ENCODE data around the gene DOK4. TPM values are rescaled to one million over a fixed set of nuclear protein-coding genes. Genes with fewer than 3 reads are reported as not detected.

DOK4 gene
- total and polyA plus RNA-seq, 2 donors (not counting 3 experiments of a cell fraction or from before 2014, with no cell fraction given) = 22.3 to 23.4 TPM

DNA sequence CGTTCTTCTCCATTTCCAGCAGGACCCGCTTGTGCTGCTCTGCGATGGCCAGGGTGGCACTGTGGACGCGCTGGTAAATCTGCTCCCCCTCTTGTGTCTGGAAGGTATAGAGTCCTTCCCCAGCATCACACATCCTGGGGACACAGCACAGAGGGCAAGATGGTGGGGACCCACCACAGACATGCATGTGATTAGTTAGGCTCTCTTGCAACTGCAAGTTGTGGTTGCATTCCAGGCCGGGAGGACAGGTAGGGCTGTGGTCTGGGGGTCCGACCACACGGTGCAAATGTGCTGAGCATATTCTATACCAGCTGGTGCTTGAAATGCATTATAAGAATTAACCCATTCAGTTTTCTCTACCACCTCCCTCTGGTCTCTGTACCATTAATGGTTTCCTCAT is 12.4 kb downstream of the DOK4 start:
- H3K36me3 ChIP-seq (ENCODE audit: control insufficient read depth in 2 of 2, extremely low read depth in 1 of 2, insufficient read depth in 2 of 2, low read length in 2 of 2) = peaks cover 11 to 46% of the 10 kb centered on the region in 2 experiments
- no peaks in the 10 kb centered on the region for H3K9me3 ChIP-seq (replicated peaks; ENCODE audit: control insufficient read depth, insufficient read depth, low read length)
- no peaks in the 10 kb centered on the region for H3K9me1 ChIP-seq (replicated peaks; ENCODE audit: control insufficient read depth, extremely low read depth, insufficient read depth, low read length)
- ChIA-PET POLR2A (no interaction called here), CTCF (interaction anchor here (3.6 to 4.8 kb wide), 2 partner anchors 10 to 47 kb away, joined by 24 to 25 read pairs; partner anchors contain the start of gene POLR2C)
- FAIRE-seq (no peak), DNase-seq (ENCODE audit: low read depth, low spot score) (no peak)
- H3K27ac ChIP-seq (ENCODE audit: insufficient read depth, low read depth, low read length) = no peak overlapping the region
- no peak for TF ChIP-seq POLR2A (IDR thresholded peaks at IDR 0.05; ENCODE audit: low read depth, low read length)
- TF ChIP-seq JUN (IDR thresholded peaks at IDR 0.05; ENCODE audit: borderline replicate concordance, insufficient read depth, insufficient read length, low read depth) = no peak
- no peak for TF ChIP-seq EZH2 (IDR thresholded peaks at IDR 0.05; ENCODE audit: borderline replicate concordance, low read depth, low read length, severe bottlenecking)
- TF ChIP-seq FOS (IDR thresholded peaks at IDR 0.05; ENCODE audit: borderline replicate concordance, insufficient read depth, low read length) = no peak
- TF ChIP-seq MYC (IDR thresholded peaks at IDR 0.05; ENCODE audit: low read depth, low read length) = no peak
- TF ChIP-seq, protein P1, sequence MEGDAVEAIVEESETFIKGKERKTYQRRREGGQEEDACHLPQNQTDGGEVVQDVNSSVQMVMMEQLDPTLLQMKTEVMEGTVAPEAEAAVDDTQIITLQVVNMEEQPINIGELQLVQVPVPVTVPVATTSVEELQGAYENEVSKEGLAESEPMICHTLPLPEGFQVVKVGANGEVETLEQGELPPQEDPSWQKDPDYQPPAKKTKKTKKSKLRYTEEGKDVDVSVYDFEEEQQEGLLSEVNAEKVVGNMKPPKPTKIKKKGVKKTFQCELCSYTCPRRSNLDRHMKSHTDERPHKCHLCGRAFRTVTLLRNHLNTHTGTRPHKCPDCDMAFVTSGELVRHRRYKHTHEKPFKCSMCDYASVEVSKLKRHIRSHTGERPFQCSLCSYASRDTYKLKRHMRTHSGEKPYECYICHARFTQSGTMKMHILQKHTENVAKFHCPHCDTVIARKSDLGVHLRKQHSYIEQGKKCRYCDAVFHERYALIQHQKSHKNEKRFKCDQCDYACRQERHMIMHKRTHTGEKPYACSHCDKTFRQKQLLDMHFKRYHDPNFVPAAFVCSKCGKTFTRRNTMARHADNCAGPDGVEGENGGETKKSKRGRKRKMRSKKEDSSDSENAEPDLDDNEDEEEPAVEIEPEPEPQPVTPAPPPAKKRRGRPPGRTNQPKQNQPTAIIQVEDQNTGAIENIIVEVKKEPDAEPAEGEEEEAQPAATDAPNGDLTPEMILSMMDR (IDR thresholded peaks at IDR 0.05; ENCODE audit: extremely low read depth in 1 of 2, insufficient read depth in 1 of 2, low read depth in 1 of 2, low read length in 2 of 2) = no peak
- TF ChIP-seq, protein P2, sequence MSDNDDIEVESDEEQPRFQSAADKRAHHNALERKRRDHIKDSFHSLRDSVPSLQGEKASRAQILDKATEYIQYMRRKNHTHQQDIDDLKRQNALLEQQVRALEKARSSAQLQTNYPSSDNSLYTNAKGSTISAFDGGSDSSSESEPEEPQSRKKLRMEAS (IDR thresholded peaks at IDR 0.05; ENCODE audit: insufficient read depth, insufficient read length) = no peak
- TF ChIP-seq POLR2AphosphoS5 (IDR thresholded peaks at IDR 0.05; ENCODE audit: insufficient read depth, low read depth, low read length) = no peak
- no peak for TF ChIP-seq GATA2 (IDR thresholded peaks at IDR 0.05; ENCODE audit: insufficient read depth, insufficient read length, low read depth, low read length)
- H4K20me1 ChIP-seq (replicated peaks; ENCODE audit: control insufficient read depth, extremely low read depth, insufficient read depth, low read length) = no peaks in the 10 kb centered on the region
- BruUV-seq (replicated peaks) = no TSS peak
- intact Hi-C loops (cut with micrococcal nuclease) (loop anchor here (10.0 kb wide), 1 partner anchor 171 kb away; no protein-coding TSS in a partner anchor), dilution Hi-C loops (cut with MboI; ENCODE audit: extremely low pct_ligation_motif_present, low sequenced_read_pairs) (no loop called here)
- H3K4me3 ChIP-seq (replicated peaks in 1 of 3; ENCODE audit: insufficient read depth in 1 of 3, low read depth in 1 of 3, low read length in 3 of 3) = no peak overlapping the region
- no peaks in the 10 kb centered on the region for H3K27me3 ChIP-seq (ENCODE audit: control insufficient read depth in 2 of 2, insufficient read depth in 2 of 2, low read length in 2 of 2)
- no peak overlapping the region for H2AFZ ChIP-seq (ENCODE audit: low read depth, low read length)
- peaks cover 10% of the 10 kb centered on the region for H3K79me2 ChIP-seq (ENCODE audit: control insufficient read depth, insufficient read depth, low read length)
- H3K9ac ChIP-seq (replicated peaks; ENCODE audit: extremely low read depth, insufficient read depth, low read length) = no peak overlapping the region
- H3K4me2 ChIP-seq (ENCODE audit: insufficient read depth, low read length) = no peak overlapping the region
- H3K4me1 ChIP-seq (ENCODE audit: control insufficient read depth, extremely low read depth, insufficient read depth, low read length) = peaks cover 24% of the 10 kb centered on the region

Data from endothelial cell of umbilical vein (primary cell).